PC-9 (cell line): ENCODE results near the gene SMDT1. TPM values are rescaled to one million over a fixed set of nuclear protein-coding genes. Genes with fewer than 3 reads are reported as not detected.
A peak's percentile ranks its signal among the peaks of the same experiment; 100 is the strongest.
"Not testable (repeated sequence)": the region's sequence is repeated elsewhere in the genome, so short reads cannot be mapped to it uniquely, and the experiment has no call there.

Experiments
- BruUV-seq: library from RNA; stranded (reverse); fragments of 400-500 nt; replicated peaks from 2 replicates; lab custom pipeline; 2021; lab: Mats Ljungman, UMichigan
- CTCF ChIA-PET: fragments of 300-600 bp; sonication (Branson Sonifier 250); formaldehyde crosslinking; loops from one replicate; lab custom pipeline; 2022; ENCODE audit warnings: antibody characterized with exemption; lab: Charles Lee
- POLR2A ChIA-PET: fragments of 300-600 bp; sonication (Branson Sonifier 250); formaldehyde crosslinking; loops from one replicate; lab custom pipeline; 2022; ENCODE audit warnings: antibody characterized with exemption; ENCODE audit not compliant: unreplicated experiment; lab: Charles Lee
- DNase-seq, 2 experiments: peaks; one replicate each; pipeline versions ENCODE4 v3.0.0 to v3.0.0-alpha.2; 2015 to 2022; ENCODE audit warnings: mixed read lengths in 1 of 2
- H2AFZ ChIP-seq: fragments of 200-600 bp; sonication (generic); 2 replicates; pipeline ENCODE4 v1.8.1; 2017; ENCODE audit warnings: antibody characterized with exemption
- H3F3A ChIP-seq: fragments of 200-600 bp; sonication (generic); 2 replicates; pipeline ENCODE4 v1.8.1; 2017; ENCODE audit warnings: antibody characterized with exemption, mild to moderate bottlenecking, low read depth; ENCODE audit not compliant: insufficient read depth
- H3K27ac ChIP-seq: fragments of 200-600 bp; sonication (generic); 2 replicates; pipeline ENCODE4 v1.6.1; 2016; ENCODE audit warnings: mixed run types
- H3K27me3 ChIP-seq: fragments of 200-600 bp; sonication (generic); 2 replicates; pipeline ENCODE4 v1.6.1; 2016; ENCODE audit warnings: low read depth, mixed run types; ENCODE audit not compliant: insufficient read depth
- H3K36me3 ChIP-seq: fragments of 200-600 bp; sonication (generic); 2 replicates; pipeline ENCODE4 v1.6.1; 2016; ENCODE audit warnings: low read depth, mixed run types
- H3K4me1 ChIP-seq: fragments of 200-600 bp; sonication (generic); replicated peaks from 2 replicates; pipeline ENCODE4 v1.6.1; 2016; ENCODE audit warnings: mixed run types; ENCODE audit not compliant: insufficient read depth
- H3K4me2 ChIP-seq: fragments of 200-600 bp; sonication (generic); 2 replicates; pipeline ENCODE4 v1.6.1; 2017; ENCODE audit warnings: mixed run types
- H3K4me3 ChIP-seq: fragments of 200-600 bp; sonication (generic); 2 replicates; pipeline ENCODE4 v1.6.1; 2016; ENCODE audit warnings: mixed run types
- H3K79me2 ChIP-seq: fragments of 200-600 bp; sonication (generic); 2 replicates; pipeline ENCODE4 v1.6.1; 2017; ENCODE audit warnings: low read depth, mixed run types
- H3K9me2 ChIP-seq: fragments of 200-600 bp; sonication (generic); 2 replicates; pipeline ENCODE4 v1.8.1; 2017; ENCODE audit warnings: mild to moderate bottlenecking; ENCODE audit not compliant: insufficient read depth
- H3K9me3 ChIP-seq: fragments of 200-600 bp; sonication (generic); 2 replicates; pipeline ENCODE4 v1.8.1; 2016; ENCODE audit warnings: low read depth; ENCODE audit not compliant: insufficient read depth
- H4K20me1 ChIP-seq: fragments of 200-600 bp; sonication (generic); 2 replicates; pipeline ENCODE4 v1.8.1; 2017; ENCODE audit not compliant: insufficient read depth
- CTCF ChIP-seq: fragments of 200-600 bp; sonication (generic); conservative IDR thresholded peaks from 2 replicates; pipeline ENCODE4 v1.6.1; 2017; ENCODE audit warnings: mixed run types, antibody characterized with exemption, mild to moderate bottlenecking, moderate library complexity
- EZH2 ChIP-seq: fragments of 200-600 bp; sonication (generic); IDR thresholded peaks from 2 replicates; pipeline ENCODE4 v1.8.0; 2017; ENCODE audit warnings: antibody characterized with exemption, low read depth
- intact Hi-C: fragments of 100-400 bp; cut with micrococcal nuclease; formaldehyde crosslinking; loops from one replicate; pipeline ENCODE4 v1.10.0; 2022; ENCODE audit not compliant: unreplicated experiment
- total RNA-seq: library from RNA; stranded (reverse); gene quantifications from 2 replicates; pipeline ENCODE4 v1.2.3, GENCODE V29; 2021

Gene SMDT1
- total RNA-seq, 1 experiment from 2014 or later = 55.3 TPM

- peak overlapping the region; percentile 95 for H2AFZ ChIP-seq
- H3K79me2 ChIP-seq = peaks cover 25% of the 10 kb centered on the region
- TF ChIP-seq EZH2 (no peak), CTCF (no peak)
- H3K9me2 ChIP-seq = no peaks in the 10 kb centered on the region
- no peaks in the 10 kb centered on the region for H3K9me3 ChIP-seq
- ChIA-PET CTCF (interaction anchor here (0.6 to 2.1 kb wide), 5 partner anchors 21 to 484 kb away, joined by 3 to 13 read pairs (median 9); no protein-coding TSS in a partner anchor), POLR2A (interaction anchor here (0.6 to 0.7 kb wide), 2 partner anchors 144 to 532 kb away, joined by 3 to 6 read pairs; partner anchors contain the start of gene CENPM)
- intact Hi-C loops = loop anchor here (1.0 to 5.0 kb wide), 5 partner anchors 69 to 353 kb away; no protein-coding TSS in a partner anchor
- H3F3A ChIP-seq = peaks cover 20% of the 10 kb centered on the region; the same call in 1 of the 2 replicates
- no peak for DNase-seq
- peak overlapping the region; percentile 98 for H3K4me3 ChIP-seq
- peak overlapping the region; percentile 90 for H3K4me2 ChIP-seq
- H3K27me3 ChIP-seq = no peaks in the 10 kb centered on the region
- H3K27ac ChIP-seq = no peak overlapping the region
- H4K20me1 ChIP-seq = no peaks in the 10 kb centered on the region; the same call in 1 of the 2 replicates
- BruUV-seq = no TSS peak
- peaks cover 16% of the 10 kb centered on the region; the same call in 1 of the 2 replicates for H3K4me1 ChIP-seq
- H3K36me3 ChIP-seq = 0 out of 2 replicates have a peak, but pooled peaks cover 13% of the 10 kb centered on the region
Observed at GRCh38 chr22:42091455-42091782, 11.9 kb downstream of the SMDT1 start.

GRCh38 chr22:42101199-42101598 lies 21.7 kb downstream of the SMDT1 start:
- no peak for DNase-seq
- BruUV-seq = no TSS peak
- Histone ChIP-seq H3K9me2 (no peaks in the 10 kb centered on the region), H3K36me3 (no peaks in the 10 kb centered on the region), H3K27me3 (no peaks in the 10 kb centered on the region), H3K4me3 (no peak overlapping the region), H3K79me2 (no peaks in the 10 kb centered on the region), H3F3A (no peaks in the 10 kb centered on the region), H3K27ac (no peak overlapping the region), H2AFZ (no peak overlapping the region), H3K9me3 (peaks cover 25% of the 10 kb centered on the region), H3K4me2 (no peak overlapping the region), H4K20me1 (no peaks in the 10 kb centered on the region), H3K4me1 (no peaks in the 10 kb centered on the region)
- intact Hi-C loops = no loop called here
- ChIA-PET CTCF (no interaction called here), POLR2A (no interaction called here)
- TF ChIP-seq CTCF = no peak
- no peak for TF ChIP-seq EZH2

GRCh38 chr22:42104332-42104860 lies 24.9 kb downstream of the SMDT1 start:
- intact Hi-C loops, H3K27me3 ChIP-seq, H3K27ac ChIP-seq, H4K20me1 ChIP-seq, H3K9me2 ChIP-seq, H3K79me2 ChIP-seq, H3K4me2 ChIP-seq, H3K36me3 ChIP-seq, DNase-seq, H3K4me1 ChIP-seq, H3K4me3 ChIP-seq, POLR2A ChIA-PET, H3F3A ChIP-seq, H2AFZ ChIP-seq, BruUV-seq, CTCF ChIA-PET: not testable (repeated sequence)
- H3K9me3 ChIP-seq = peaks cover 25% of the 10 kb centered on the region

GRCh38 chr22:42108848-42109247 lies 29.3 kb downstream of the SMDT1 start:
- no TSS peak for BruUV-seq
- CTCF ChIA-PET = no interaction called here

More at GRCh38 chr22:42108848-42109247, 29.3 kb downstream of the SMDT1 start:
- Histone ChIP-seq H4K20me1 (no peaks in the 10 kb centered on the region), H3K4me3 (no peak overlapping the region), H3K4me1 (no peaks in the 10 kb centered on the region), H2AFZ (no peak overlapping the region), H3F3A (no peaks in the 10 kb centered on the region), H3K36me3 (no peaks in the 10 kb centered on the region), H3K4me2 (no peak overlapping the region), H3K9me3 (peaks cover 15% of the 10 kb centered on the region), H3K27ac (no peak overlapping the region), H3K9me2 (no peaks in the 10 kb centered on the region), H3K27me3 (peaks cover 4% of the 10 kb centered on the region; the same call in 1 of the 2 replicates), H3K79me2 (no peaks in the 10 kb centered on the region)
- intact Hi-C loops = no loop called here
- POLR2A ChIA-PET = no interaction called here
- no peak for DNase-seq
- TF ChIP-seq CTCF = no peak
- TF ChIP-seq EZH2 = no peak
